ENCODE results near the gene LBX2.
A peak's percentile ranks its signal among the peaks of the same experiment; 100 is the strongest.

The LBX2 gene

GRCh38 chr2:74499267-74499939 lies at the start of gene LBX2:
TSS of gene LBX2 (minus strand) at chr2:74499603. CDS start at chr2:74499537, 66 bp downstream.
- no peak for DNase-seq (ENCODE audit: low read depth)

GRCh38 chr2:74548285-74548899 lies 49.0 kb upstream of the LBX2 start:
- no peak for DNase-seq (ENCODE audit: low read depth)

- DNase-seq (ENCODE audit: low read depth), result no peak
These were observed 46.6 kb upstream of the LBX2 start for GRCh38 chr2:74546004-74546403.

- no peak for DNase-seq (ENCODE audit: low read depth)
These were observed 45.2 kb upstream of the LBX2 start for GRCh38 chr2:74544634-74545033.

- no peak for DNase-seq (ENCODE audit: low read depth)
These were observed 43.6 kb upstream of the LBX2 start for GRCh38 chr2:74542978-74543377.

- DNase-seq (ENCODE audit: low read depth), result peak; percentile 76
These were observed 40.9 kb upstream of the LBX2 start for GRCh38 chr2:74540291-74540690.

- DNase-seq (ENCODE audit: low read depth), result no peak
These were observed 39.5 kb upstream of the LBX2 start for GRCh38 chr2:74538881-74539339.

- peak; percentile 33 for DNase-seq (ENCODE audit: low read depth)
These were observed 37.7 kb upstream of the LBX2 start for GRCh38 chr2:74537140-74537539.

- DNase-seq (ENCODE audit: low read depth), result no peak
These were observed 37.0 kb upstream of the LBX2 start for GRCh38 chr2:74536166-74536950.

- DNase-seq (ENCODE audit: low read depth), result no peak
These were observed 36.1 kb upstream of the LBX2 start for GRCh38 chr2:74535440-74535965.

- no peak for DNase-seq (ENCODE audit: low read depth)
These were observed 35.0 kb upstream of the LBX2 start for GRCh38 chr2:74534411-74534810.

- DNase-seq (ENCODE audit: low read depth), result no peak
These were observed 34.1 kb upstream of the LBX2 start for GRCh38 chr2:74533464-74533863.

GRCh38 chr2:74532222-74532621 lies 32.8 kb upstream of the LBX2 start:
- DNase-seq (ENCODE audit: low read depth), result no peak

- DNase-seq (ENCODE audit: low read depth), result no peak
These were observed 32.3 kb upstream of the LBX2 start for GRCh38 chr2:74531666-74532065.

GRCh38 chr2:74530239-74531187 lies 31.1 kb upstream of the LBX2 start:
- no peak for DNase-seq (ENCODE audit: low read depth)

- peak; percentile 99 for DNase-seq (ENCODE audit: low read depth)
These were observed 30.2 kb upstream of the LBX2 start, which contains the start of the genes AUP1 and HTRA2 for GRCh38 chr2:74529357-74530238. TSS of gene AUP1 (minus strand) at chr2:74529706. CDS start at chr2:74529629, 77 bp downstream. TSS of gene HTRA2 (plus strand) at chr2:74529933. CDS start at chr2:74530007, 74 bp downstream.

GRCh38 chr2:74528600-74529356 lies 29.4 kb upstream of the LBX2 start:
- no peak for DNase-seq (ENCODE audit: low read depth)

GRCh38 chr2:74527741-74528140 lies 28.3 kb upstream of the LBX2 start:
- no peak for DNase-seq (ENCODE audit: low read depth)

- no peak for DNase-seq (ENCODE audit: low read depth)
These were observed 27.3 kb upstream of the LBX2 start for GRCh38 chr2:74526649-74527230.

All from stromal cell of bone marrow (primary cell).